CD4-positive, alpha-beta T cell treated with Interleukin-10 for 1 hour (primary cell): ENCODE data around the gene SYT11.
A peak's percentile ranks its signal among the peaks of the same experiment; 100 is the strongest.
"Not testable (repeated sequence)": the region's sequence is repeated elsewhere in the genome, so short reads cannot be mapped to it uniquely, and the experiment has no call there.

Experiments
- DNase-seq: peaks from one replicate; pipeline ENCODE4 v3.0.0-alpha.2; 2020

SYT11 gene

GRCh38 chr1:155859234-155859829 is at the start of gene SYT11:
Gene SYT11, plus strand, starts transcription at chr1:155859567. Its CDS starts 195 bp downstream, at chr1:155859762.
- DNase-seq: peak; percentile 96

- no peak for DNase-seq
Observed at GRCh38 chr1:155812878-155813277, 46.5 kb upstream of the SYT11 start.

GRCh38 chr1:155813672-155814071 is 45.7 kb upstream of the SYT11 start:
- no peak for DNase-seq

- no peak for DNase-seq
Observed at GRCh38 chr1:155816351-155816750, 43.0 kb upstream of the SYT11 start.

GRCh38 chr1:155827450-155827849 is 31.9 kb upstream of the SYT11 start:
- DNase-seq: no peak

GRCh38 chr1:155831279-155831976 is 27.9 kb upstream of the SYT11 start:
- DNase-seq: no peak

- DNase-seq: no peak
Observed at GRCh38 chr1:155833665-155834295, 25.6 kb upstream of the SYT11 start.

GRCh38 chr1:155834296-155834926 is 25.0 kb upstream of the SYT11 start:
- DNase-seq: no peak

- not testable (repeated sequence) for DNase-seq
Observed at GRCh38 chr1:155834927-155835399, 24.4 kb upstream of the SYT11 start.

GRCh38 chr1:155835548-155835947 is 23.8 kb upstream of the SYT11 start:
- no peak for DNase-seq

GRCh38 chr1:155840386-155840785 is 19.0 kb upstream of the SYT11 start:
- no peak for DNase-seq

GRCh38 chr1:155844860-155845421 is 14.4 kb upstream of the SYT11 start:
- no peak for DNase-seq

GRCh38 chr1:155847823-155848529 is 11.4 kb upstream of the SYT11 start:
- DNase-seq: peak; percentile 20

GRCh38 chr1:155850345-155850744 is 9.0 kb upstream of the SYT11 start:
- no peak for DNase-seq

GRCh38 chr1:155856257-155856974 is 3.0 kb upstream of the SYT11 start:
- no peak for DNase-seq

- DNase-seq: peak; percentile 92
Observed at GRCh38 chr1:155856975-155857930, 2.1 kb upstream of the SYT11 start, which contains the start of gene GON4L. Gene GON4L, minus strand, starts transcription at chr1:155857214. Its CDS starts 3,434 bp downstream, at chr1:155853780.

GRCh38 chr1:155858800-155859233 is 550 bp upstream of the SYT11 start:
- no peak for DNase-seq

GRCh38 chr1:155859881-155860871 is 809 bp downstream of the SYT11 start:
- DNase-seq: peak; percentile 86

- no peak for DNase-seq
Observed at GRCh38 chr1:155860970-155861510, 1.7 kb downstream of the SYT11 start.
